Fibroblast of skin of abdomen (primary cell): Measurements from ENCODE around the gene ZNF579.
"Not testable (repeated sequence)": the region's sequence is repeated elsewhere in the genome, so short reads cannot be mapped to it uniquely, and the experiment has no call there.

Source experiments
- DNase-seq: peaks from one replicate; pipeline ENCODE4 v3.0.0-alpha.2; 2013

Gene ZNF579

DNA sequence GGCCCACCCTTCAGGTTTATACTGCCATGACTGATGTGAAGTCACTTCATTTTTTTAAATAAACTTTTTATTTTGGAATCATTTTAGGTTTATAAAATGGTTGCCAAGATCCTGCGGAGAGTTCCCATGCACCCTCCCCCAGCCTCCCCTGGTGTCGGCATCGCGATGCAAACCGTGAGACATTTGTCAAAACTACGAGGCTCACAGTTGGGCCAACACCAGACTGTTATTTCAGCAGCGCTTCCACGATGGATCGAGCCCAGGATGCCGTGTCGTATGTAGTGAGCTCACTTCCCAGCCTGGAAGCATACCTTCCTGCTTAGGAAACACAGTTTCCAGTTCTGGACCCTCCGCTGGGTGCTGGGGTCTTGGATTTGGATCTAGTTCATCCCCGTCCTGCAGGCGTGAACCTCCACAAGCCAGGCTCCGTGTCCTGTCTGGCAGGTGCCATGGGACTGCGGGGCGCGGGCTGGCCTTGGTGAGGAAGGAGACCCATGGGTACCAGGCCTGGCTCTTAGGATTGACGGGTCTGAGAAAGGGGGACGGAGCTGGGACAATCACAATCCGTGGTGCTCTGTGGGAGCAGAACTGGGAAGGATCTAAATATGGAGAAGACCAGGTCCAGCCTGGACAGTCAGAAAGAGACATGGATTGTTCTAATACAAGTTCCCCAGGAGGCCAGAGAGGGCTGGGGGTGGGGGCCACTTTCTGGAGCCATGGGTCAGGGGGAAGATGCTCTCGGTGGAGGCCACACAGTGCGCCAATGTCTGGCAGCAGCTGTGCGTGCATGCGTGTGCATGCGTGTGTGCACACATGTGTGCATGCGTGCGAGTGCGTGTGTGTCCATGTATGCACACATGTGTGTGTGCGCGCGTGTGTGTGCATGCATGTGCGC lies 41.3 kb downstream of the ZNF579 start:
- no peak for DNase-seq

DNA sequence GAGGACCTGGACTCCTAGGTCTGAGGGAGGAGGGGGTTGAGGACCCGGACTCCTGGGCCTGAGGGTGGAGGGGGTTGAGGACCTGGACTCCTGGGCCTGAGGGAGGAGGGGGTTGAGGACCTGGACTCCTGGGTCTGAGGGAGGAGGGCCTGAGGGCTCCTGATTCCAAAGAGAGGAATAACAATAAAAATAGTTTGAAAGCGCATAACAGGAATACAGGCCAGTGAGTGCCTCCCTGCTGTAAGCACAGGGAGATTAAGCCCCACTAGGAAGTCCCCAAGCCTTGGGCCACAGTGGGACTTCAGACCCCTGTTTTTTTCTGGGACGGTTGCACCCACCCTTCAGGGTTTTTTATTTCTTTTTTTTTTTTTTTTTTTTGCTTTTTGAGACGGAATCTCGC lies 42.5 kb downstream of the ZNF579 start:
- no peak for DNase-seq

DNA sequence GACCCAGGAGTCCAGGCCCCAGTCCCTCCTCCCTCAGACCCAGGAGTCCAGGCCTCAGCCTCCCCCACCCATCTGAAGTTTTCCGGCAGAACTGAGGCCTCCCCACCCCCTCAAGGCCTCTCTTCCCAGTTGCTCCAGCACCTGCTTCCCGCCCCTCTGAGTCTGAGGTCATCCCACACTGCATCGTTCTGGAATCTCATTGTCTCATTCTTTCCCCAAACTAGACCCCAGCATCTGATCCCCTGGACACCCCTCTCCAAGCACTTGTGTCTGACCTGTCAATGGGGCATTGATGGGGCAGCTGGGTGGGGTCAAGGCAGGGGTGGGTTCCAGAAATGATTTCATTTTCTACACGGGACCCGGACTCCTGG lies 42.9 kb downstream of the ZNF579 start:
- DNase-seq = peak; percentile 31

DNA sequence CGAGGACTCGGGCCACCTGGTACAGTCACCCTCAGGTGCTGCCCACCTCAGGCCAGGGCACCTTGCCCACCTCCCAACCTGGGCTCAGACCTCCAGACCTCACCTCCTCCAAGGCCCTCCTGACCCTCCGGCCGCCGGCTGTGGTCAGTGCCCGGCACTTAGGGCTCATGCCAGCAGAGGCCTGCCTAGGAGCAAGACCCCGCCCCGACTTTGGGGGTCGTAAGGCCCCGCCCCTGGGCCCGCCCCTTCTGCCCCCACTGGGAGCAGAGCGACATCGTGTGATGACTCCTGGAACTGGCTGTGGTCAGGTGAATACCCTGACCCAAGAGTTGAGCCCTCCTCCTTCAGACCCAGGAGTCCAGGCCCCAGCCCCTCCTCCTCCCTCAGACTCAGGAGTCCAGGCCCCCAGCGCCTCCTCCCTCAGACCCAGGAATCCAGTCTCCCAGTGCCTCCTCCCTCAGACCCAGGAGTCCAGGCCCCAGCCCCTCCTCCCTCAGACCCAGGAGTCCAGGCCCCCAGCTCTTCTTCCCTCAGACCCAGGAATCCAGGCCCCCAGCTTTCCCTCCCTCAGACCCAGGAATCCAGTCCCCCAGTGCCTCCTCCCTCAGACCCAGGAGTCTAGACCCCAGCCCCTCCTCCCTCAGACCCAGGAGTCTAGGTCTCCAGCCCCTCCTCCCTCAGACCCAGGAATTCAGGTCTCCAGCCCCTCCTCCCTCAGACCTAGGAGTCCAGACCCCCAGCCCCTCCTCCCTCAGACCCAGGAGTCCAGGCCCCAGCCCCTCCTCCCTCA lies 43.5 kb downstream of the ZNF579 start, which contains the start of gene SBK2:
TSS of gene SBK2 (minus strand) at position 183 of the 790 bp plus-strand sequence. CDS start 839 bp downstream, outside the sequence.
- no peak for DNase-seq

DNA sequence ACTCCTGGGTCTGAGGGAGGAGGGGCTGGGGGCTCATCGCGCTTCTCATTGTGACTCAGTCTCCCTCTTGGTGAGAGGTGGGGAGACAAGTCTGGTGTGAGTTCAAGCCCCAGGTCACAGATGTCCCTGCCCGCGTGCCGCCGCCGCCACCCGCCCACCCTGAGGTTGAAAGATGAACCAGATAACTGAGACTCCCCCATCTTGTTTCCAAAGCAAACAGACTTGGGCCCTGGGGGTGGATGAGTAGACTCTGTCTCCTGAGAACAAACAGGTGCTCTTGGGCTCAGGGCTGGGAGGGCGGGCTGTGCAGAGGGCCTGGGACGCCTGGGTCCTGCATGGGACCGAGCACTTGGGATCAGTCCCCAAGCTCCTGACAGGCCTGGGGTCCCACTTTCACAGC lies 44.3 kb downstream of the ZNF579 start:
- DNase-seq = no peak

DNA sequence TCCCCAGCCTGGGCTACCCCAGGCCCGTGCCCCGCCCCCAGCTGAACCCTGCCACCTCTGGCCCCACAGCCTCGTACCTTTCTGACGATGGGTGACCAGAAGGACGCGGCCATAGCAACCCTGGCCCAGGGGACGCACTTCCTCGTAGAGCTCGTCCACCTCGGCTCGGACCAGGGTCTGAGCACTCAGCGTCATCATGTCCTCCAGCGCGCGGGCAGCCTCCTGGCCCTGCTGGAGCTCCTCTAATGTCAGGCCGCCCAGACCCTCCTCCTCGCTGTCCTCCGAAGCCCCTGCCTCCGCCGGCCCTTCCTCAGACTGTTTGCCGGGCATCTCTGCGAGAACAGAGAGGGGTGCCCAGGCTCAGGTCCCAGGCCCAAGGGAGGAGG lies 44.7 kb downstream of the ZNF579 start:
- no peak for DNase-seq

DNA sequence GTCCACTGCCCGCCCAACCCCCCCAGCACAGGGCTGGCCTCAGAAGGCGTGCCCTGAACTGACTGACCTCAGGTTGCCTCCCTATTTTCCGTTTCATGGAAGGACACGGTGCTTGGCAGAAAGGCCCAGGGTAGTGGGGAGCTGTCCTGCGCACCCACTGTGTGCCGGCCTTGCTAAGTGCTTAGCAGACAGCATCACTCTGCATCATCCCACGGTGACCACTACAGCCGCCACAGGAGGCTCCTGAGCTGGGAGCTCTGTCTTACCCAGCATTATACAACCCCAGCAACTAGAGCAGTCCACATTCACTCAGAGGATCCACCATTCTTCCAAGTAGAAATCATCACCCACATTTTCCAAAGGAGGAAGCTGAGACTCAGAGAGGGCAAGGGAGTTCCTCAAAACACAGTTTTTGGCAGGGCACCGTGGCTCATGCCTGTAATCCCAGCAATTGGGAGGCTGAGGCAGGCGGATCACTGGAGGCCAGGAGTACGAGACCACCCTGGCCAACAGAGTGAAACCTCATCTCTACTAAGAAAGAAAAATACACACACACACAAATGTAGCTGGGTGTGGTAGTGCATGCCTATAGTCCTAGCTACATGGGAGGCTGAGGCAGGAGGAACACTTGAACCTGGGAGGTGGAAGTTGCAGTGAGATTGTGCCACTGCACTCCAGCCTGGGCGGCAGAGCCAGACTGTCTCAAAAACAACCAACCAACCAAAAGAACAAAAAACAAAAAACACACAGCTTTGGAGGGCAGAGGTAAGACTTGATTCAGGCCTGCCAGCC lies 45.3 kb downstream of the ZNF579 start:
- no peak for DNase-seq

DNA sequence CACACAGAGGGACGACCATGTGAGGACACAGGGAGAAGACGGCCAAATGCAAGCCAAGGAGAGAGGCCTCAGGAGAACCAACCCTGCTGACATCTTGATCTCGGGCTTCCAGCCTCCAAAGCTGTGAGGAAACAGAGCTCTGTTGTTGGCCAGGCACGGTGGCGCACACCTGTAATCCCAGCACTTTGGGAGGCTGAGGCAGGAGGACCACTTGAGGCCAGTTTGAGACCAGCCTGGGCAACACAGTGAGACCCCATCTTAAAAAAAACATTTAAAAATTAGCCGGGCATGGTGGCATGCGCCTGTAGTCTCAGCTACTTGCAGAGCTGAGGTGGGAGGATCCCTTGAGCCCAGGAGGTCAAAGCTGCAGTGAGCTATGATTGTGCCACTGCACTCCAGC lies 46.4 kb downstream of the ZNF579 start:
- not testable (repeated sequence) for DNase-seq

DNA sequence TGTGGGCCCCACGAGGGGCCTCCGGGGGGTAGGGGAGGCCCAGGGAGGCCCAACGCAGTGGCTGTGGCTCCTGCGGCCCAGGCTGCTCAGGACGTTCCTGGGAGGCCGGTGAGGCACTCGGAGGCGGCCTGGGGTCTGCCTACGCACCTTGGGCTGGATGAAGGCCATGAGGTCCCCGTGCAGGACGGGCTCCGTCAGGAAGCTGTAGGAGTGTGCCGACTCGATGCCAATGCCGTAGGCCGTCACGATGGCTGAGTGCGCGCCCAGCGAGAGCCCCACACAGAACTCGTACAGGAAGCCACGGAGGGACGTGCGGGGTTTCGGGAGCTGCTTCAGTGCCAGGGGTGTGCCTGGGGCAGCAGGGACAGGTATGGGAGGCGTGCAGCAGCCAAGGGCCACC lies 49.7 kb downstream of the ZNF579 start:
- DNase-seq = no peak

DNA sequence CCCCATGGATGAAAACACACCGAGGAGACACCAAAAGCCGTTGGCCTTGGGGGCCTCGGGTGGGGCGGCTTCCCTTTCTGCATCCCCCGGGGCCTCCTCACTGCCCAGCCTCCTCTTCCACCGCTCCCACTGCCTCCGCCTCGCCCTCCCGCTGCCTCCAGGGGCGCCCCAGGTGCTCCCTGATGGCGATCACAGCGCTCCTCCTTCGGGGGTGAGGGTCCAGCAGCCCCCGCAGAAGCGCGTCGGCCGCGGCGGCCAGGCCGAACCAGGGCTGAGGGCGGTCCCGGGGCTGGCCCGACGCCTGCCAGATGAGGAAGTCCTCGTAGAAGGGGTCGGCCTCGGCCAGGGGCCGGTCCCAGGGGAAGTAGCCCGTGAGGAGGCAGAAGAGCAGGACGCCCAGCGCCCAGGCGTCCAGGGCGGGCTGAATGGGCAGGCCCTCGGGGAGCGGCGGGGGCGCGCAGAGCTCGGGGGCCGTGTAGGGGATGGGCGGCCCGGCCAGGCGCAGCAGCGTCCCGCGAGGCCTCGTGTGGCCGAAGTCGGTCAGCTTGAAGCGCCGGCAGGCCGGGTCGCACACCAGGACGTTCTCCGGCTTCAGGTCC lies 50.9 kb downstream of the ZNF579 start:
- no peak for DNase-seq

DNA sequence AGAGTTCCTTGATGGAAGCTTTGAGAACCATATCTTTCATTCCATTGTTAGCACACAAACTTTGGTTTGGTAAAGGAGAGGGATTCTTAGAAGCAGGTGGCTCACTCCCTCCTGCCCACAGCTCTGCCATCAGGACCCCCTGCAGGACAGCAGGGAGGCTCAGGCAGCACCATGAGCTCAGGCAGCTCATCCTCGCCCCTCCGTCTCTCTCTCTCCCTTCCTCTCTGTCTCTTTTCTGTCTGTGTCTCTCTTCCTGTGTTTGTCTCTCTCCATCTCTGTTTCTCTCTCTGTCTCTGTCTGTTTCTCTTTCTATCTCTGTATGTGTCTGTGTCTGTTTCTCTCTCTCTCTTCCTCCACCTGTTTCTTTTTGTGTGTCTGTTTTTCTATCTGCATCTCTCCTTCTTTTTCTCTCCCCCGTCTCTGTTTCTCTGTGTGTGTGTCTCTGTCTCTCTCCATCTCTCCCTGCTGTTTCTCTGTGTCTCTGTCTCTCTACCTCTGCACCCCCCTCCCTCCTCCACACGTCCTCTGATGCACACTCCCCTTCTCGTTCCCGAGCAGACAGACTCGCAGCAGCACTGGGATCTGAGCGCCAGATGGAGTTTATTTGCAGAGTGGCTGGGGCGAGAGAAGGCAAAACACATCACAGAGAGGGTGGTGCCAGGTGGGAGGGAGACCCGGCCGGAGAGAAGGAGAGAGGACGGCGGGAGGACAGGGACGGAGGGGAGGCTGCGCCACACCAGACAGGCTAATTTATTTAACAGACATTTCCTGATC lies 52.4 kb downstream of the ZNF579 start:
- DNase-seq = peak; percentile 34

DNA sequence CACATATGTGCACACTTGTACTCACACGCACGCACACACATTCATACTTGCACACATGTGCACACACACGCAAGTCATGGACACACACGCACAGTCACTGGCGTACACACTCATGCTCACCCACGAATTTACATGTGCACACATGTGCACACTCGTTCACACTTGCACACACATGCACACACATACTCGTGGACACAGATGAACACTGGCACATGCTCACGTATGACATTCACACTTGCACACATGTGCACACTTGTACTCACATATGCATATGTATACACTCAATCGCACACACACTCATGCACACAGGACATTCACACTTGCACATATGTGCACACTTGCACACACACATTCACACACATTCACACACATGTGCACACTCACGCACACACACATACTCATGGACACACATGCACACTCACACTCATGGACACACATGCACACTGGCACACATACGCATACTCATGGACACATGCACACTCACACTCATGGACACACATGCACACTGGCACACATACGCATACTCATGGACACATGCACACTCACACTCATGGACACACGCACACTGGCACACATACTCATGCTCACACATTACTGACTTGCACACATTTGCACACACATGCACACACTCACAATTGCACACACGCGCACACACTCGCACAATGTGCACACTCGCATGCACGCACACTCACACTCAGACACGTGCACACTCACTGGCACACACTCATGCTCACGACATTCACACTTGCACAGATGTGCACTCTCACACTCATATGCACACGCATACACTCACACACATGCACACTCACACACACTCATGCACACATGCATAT lies 53.2 kb downstream of the ZNF579 start:
- DNase-seq = no peak
